HG03354 (cell line): ENCODE data around the gene CEBPA.

ENCODE experiments used
- ATAC-seq: cut with Tn5 transposase; IDR thresholded peaks from one replicate; pipeline ENCODE4 v1.9.1; 2021; ENCODE audit warnings: mild to moderate bottlenecking; ENCODE audit not compliant: unreplicated experiment, poor library complexity, severe bottlenecking

Gene CEBPA

DNA sequence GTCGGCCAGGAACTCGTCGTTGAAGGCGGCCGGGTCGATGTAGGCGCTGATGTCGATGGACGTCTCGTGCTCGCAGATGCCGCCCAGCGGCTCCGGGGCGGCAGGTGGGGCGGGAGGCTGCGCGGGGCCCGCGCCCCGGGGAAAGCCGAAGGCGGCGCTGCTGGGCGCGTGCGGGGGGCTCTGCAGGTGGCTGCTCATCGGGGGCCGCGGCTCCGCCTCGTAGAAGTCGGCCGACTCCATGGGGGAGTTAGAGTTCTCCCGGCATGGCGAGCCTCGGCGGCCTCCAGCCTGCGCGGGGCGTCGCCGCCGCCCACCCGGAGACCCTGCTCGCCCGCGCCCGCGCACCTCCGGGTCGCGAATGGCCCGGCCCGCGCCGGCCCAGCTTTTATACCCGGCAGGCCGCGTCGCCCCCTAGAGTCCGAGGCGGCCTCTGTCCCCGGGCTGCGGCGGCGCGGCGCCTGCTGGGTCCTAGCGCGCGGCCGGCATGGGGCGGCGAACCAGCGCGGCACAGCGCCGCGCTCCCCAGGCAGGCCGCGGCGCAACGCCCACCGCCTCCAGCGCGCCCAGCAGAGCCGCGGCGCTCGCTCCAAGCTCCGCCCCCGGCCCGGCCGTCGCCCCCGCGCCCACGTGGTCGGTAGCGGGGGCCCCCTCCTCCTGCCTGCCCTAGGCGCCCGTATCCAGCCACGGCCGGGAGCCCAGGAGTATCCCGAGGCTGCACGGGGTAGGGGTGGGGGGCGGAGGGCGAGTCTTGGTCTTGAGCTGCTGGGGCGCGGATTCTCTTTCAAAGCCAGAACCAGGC, at the start of gene CEBPA:
CEBPA (minus strand) TSS at position 360 of the 799 bp plus-strand sequence; CDS start at position 240, 120 bp downstream.
- peak; percentile 84 for ATAC-seq

DNA sequence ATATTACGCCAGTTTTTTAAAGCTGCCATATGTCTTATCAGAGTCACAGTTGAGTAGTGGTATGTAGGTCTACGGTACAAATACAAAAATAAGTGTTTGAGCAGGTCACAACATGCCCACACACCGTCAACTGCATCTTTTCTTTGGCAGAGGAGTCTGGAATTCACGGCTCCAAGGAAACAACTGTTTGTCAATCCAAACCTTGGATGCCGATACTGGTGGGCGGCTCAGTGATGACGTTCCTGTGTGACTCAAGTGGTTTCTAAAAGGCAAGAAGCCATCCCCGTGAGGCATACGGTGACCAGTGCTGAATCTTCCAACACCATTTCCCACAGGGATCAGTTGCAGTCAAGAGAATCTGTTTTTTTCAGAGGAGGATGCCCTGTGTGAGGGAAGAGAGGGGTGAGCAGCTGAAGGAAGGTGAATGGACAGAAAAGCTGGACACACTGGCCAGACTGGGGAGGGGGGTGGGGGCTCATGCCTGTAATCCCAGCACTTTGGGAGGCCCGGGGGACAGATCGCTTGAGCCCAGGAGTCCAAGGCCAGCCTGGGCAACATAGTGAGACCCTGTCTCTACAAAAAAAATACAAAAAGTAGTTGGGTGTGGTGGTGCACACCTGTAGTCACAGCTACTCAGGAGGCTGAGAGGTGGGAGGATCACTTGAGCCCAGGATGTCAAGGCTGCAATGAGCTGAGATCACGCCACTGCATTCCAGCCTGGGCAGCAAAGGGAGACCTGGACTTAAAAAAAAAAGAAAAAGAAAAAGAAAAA, 48.4 kb upstream of the CEBPA start:
- ATAC-seq = no peak

DNA sequence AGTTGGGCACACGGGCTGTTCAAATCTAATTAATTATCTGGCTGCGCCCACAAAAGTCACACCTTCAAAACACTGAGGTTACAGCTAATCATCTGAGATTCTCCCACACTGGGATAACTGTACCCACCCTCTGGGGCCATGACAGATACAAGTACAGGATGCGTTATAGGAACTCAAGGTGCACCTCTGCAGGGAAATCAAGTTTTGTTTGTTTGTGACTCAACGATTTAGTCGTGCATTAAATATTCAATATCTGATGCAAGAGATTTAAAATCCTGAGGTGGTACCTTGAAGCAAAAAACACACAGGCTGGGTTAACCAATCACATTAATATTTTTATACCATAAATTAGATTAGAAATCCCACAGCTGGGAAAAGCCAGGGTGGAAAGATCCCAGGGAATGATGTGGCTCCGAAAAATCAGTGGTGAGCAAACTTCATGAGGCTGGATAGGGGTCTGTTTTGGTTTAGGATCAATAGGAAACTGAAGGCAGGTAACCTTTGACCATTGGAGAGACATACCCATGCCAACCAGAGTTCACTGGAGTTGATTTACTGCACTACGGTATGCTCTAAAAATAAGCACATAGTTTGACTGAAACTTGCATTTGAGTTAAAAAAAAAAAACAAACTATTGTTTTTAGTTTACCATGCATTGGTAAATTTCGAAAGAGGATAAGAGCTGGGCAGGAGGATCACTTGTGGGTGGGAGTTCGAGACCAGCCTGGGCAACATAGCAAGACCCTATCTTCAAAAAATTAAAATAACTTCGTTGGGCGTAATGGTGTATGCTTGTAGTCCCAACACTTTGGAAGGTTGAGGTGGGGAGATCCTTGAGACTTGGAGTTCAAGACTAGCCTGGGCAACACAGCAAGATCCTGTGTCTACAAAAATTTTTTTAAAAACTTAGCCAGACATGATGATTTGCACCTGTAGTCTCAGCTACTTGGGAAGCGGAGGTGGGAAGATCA, 47.3 kb upstream of the CEBPA start:
- no peak for ATAC-seq

DNA sequence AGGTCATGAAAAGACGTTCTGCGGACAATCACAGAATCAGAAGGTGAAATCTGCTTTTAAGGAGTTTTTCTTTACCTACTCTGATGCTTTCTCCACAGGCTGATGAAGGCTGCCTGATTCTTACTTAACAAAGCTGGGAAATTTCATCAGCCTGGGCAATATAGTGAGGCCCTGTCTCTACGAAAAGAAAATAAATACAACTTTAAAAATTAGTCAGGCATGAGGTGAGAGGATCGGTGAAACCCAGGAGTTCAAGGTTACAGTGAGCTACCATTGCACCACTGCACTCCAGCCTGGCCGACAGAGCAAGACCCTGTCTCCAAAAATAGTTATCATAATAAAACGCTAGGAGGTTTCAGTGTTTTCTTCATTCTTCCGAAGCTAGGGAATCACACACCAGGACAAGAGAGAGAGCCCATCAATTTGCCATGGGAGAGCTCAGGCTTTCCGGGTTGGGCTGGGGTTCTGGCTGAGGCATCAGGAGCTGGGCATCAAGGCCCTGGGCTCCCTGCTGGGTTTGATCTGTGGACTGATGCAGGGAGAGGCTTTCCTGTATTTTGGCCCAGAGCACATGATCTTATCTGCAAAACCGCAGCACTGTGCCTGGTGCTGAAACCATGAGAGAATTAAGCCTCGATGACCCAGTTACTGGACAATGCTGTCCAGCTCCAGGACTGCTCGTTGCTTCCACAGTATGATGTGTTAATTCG, 46.1 kb upstream of the CEBPA start:
- ATAC-seq = no peak

DNA sequence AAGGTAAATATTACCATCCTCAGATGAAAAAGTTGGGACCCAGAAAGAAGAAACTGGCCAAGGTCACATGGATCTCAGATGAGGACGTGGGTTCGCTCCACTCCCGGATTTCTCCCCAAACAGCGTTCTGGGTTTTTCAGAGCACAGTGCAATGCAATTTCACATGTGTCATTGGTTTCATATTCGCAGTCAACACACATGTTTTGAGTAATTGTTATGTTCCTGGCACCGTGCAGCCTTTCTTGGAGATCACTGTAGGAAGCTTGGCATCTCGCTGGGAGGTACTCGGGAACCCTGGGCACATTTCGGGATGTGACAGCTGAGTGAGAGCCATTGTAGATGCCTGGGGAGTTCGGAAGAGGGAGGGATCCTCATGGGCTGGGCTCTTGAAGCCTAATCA, 45.0 kb upstream of the CEBPA start:
- ATAC-seq = no peak

DNA sequence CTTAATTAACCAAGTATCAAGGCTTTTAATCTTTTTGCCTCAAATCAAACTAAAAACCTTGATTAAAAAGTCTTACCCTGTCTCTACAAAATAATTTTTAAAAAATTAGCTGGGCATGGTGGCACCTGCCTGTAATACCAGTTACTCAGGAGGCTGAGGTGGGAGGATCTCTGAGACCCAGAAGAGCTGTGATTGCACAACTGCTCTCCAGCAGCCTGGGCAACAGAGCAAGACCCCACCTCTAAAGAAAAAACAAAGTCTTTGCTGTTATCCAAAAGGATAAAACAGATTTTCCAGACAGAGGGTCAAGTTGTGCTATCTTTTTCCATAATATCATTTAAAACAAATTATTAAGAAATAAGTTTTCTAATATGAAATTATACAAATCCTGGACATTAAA, 44.3 kb upstream of the CEBPA start:
- no peak for ATAC-seq

DNA sequence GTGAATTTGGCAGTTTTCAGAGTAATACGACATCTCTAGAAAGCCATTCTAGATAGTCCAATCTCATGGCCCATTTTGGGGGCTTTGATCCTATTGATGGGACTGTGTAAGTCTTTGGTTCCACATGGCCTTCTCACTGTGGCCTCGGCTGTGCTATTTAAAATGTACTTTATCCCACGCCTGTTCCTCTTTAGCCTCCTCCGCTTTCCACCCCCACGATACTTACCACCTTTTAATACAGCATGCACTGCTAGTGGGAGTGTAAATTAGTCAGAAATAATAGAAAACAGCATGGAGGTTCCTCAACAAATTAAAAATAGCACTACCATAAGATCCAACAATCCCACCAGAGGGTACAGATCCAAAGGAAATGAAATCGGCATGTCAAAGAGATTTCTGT, 42.8 kb upstream of the CEBPA start:
- no peak for ATAC-seq

DNA sequence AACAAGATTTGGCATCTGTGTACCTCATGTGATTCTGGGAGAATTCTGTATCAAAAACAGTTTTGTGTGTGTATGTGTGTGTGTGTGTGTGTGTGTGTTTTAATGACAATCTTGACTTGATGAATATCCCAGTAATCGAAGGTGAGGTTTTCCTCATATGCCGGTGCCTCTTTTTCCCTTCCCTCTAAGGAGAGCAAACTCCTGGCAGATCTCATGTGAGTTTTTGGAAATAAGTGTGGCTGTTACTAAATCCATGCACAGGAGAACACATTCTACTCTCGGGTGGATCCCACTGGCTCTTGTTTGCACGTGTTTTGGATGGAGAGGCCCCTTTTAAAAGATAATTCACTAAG, 42.2 kb upstream of the CEBPA start:
- no peak for ATAC-seq

DNA sequence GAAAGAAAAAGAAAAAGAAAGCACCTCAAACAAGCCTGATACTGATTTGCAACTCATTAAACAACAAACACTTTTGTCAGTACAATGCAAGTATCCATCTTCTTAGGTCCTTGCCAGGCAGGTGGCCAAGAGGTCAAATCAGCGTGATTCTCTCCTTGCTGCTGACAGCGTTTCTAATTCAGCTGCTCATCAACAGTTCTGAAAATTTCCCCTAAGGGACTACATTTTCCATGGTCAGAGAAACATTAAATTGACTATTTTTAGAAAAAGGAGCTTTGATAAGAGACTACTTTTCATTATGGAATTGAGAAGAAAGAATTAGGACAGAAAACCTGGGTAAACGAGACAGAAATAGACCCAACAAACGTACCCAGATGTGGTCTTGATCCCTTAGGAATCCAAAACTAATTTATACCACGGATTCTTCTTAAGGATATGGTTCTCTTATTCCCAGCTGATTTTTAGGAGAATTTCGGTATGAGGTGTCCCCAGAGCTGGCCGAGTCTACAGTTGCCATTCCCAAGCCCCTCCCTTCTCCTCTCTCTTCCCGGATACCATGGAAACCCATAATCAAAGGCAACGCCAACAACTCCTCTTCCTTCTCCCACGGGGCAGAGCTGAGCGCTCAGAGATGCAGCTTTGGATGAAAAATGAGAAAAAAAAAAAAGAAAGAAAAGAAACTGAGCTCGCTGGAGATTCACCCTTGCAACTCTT, 41.7 kb upstream of the CEBPA start:
- no peak for ATAC-seq

DNA sequence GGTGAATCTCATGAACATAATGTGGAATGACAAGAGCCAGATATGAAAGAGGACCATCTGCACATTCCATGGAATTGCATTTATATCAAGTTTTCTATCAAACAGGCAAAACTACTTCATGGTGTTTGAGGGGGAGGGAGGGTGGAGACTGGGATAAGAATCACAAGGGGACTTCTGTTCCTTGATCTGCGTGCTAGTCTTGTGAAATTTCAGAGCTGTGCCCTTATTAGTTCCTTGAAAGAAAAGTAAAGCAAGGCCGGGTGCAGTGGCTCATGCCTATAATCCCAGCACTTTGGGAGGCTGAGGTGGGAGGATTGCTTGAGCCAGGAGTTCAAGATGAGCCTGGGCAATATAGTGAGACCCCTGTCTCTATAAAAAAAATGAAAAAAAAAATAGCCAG, 41.0 kb upstream of the CEBPA start:
- ATAC-seq = no peak

DNA sequence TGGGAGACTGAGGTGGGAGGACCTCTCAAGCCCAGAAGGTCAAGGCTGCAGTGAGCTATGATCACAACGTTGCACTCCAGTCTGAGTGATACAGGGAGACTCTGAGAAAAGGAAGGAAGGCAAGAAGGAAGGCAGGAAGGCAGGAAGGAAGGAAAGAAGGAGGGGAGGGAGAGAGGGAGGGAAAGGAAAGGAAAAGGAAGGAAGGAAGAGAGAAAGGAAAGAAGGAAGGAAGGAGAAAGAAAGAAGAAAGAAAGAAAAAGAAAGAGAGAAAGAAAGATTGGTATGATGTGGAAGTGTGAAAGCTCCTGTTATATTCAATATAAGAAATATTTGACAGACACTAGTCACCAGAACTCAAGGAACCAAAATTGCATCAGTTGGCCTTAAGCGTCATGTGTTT, 38.7 kb upstream of the CEBPA start:
- ATAC-seq = no peak

DNA sequence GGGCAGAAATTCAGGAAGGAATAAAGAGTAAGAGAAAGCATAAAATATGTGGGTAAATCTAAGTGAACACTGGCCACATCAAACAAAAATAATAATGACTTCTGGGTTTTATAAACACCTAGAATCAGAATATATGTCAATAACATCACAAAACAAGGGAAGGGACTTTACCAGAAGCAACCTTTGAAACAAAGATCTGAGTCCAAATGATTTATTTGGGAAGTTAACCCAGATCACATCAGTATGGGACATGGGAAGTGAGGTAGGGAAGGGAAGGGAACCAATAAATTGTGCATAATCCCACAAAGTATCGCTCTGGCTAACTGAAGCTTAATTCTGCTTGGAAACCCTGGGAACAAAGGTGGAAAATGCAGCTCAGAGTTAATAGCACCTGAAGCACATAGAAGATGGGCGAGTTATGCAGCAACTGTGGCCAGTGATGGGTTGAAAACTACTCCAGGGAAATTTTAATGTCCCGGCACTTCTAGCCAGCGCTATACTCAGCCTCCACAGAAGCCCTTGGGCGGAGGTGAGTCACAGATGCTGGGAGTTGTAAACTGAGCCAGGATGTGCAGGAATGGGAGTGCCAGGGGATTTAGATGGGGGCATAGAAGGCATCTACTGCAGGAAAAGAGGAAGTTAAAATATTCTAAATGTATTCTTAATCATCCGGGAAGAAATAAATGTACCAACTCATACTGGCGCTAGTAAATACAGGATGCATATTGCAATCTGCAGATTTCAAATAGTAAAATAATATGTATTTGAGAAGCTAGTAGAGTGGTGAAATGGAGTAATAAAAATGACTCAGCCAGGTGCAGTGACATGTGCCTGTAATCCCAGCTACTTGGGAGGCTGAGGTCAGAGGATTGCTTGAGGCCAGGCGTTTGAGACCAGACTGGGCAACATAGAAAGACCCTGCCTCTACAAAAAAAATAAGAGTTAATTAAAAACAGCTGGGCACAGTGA, 37.0 kb upstream of the CEBPA start:
- ATAC-seq = no peak

DNA sequence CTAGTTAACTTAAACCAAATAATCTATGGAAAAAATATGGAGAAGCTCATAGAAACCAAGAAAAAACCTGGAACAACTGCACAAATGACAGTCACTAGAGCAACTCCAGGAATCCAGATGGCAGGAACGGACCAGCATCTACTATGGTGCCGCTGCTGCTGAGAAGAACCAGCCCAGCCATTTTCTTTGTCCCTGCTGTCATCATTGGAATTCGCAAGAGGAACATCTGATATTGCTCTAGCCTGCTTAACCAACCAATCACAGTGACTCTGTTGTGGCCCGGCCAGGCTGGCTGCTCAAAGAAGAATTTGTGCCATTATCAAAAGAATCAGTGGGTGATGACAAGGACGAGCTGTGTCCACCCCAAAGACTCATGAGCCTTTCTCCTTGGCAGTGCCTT, 33.1 kb upstream of the CEBPA start:
- no peak for ATAC-seq

DNA sequence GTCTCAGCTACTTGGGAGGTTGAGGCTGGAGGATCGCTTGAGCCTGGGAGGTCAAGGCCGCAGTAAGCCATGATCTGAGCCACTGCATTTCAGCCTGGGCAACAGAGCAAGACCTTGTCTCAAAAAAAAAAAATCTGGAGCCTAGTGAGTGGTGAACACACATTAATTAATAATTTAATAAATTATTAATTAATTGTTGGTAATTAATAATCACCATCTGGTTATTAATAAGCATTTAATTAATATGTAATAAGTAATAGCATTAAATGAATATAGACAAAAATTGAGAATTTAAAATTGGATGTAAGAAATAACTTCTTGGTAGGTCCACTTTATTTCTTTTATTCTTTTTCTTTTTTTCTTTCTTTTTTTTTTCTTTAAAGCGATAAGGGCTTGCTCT, 31.9 kb upstream of the CEBPA start:
- no peak for ATAC-seq

DNA sequence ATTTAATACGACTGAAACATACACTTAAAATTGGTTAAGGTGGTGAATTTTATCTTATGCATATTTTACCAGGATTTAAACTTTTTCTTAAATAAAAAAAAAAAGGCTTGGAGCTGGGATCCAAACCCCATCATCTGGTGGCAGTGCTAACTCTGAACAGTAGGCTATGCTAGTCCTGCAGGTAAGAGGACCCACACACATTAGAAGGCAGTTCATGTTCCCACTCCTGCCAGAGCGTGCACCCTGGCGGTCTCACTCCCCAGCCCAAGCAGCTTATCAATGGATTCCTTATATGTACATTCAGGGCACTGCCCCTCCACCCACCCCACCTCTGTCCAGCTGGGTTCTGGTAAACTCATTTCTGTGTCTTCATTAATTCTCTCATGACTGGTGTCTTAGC, 31.3 kb upstream of the CEBPA start:
- ATAC-seq = no peak

DNA sequence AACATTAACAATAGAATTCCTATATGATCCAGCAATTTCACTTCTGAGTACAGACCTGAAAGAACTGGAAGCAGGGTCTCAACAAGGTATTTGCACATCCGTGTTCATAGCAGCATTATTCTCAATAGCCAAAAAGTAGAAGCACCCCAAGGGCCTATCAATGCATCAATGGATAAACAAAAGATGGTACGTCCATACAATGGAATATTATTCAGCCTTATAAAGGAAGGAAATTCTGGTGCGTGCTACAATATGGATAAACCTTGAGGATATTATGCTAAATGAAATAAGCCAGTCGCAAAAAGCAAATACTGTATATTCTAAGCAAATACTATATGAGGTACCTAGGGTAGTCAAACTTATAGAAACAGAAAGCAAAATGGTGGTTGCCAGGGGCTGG, 30.8 kb upstream of the CEBPA start:
- ATAC-seq = no peak

DNA sequence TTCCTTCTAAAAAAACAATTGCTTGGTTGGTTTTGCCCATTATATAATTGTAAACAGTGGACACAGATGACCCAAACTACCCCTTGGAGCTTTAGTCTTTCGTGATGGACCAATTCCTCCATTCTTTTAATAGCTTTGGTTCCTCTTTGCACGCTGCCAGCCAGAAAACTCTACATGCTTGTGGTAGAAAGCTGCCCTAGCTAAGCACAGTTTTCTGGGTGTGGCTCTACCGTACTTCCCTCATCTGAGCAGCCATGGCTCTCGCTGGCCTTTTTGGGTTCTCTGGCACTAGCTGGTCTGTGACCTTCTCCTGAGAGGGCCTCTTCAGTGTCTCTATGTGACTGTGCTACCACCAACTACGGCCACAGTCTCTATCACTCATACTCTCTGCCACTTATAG, 29.9 kb upstream of the CEBPA start:
- ATAC-seq = no peak

DNA sequence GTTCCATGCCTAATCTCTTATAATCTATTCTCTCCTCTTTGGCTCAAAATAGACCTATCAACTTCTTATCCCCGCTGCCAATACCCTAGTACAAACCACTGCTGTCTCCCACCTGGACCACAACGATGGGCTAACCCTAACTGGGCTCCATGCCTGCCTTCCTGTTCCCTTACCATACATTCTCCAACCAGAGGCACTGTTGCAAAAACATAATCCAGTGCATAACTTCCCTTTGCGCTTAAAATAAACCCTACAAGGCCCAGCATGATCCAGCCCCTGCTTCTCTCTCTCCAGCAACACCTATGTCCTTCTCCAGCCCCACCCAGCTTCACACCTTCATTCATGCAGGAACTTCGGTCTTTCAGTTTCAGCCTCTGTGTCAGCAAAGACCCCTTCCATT, 27.4 kb upstream of the CEBPA start:
- no peak for ATAC-seq
